ENCODE measurements around the gene AMER3.
"Not testable (repeated sequence)": the region's sequence is repeated elsewhere in the genome, so short reads cannot be mapped to it uniquely, and the experiment has no call there.

The AMER3 gene

GRCh38 chr2:130755256-130756052 lies at the start of gene AMER3:
TSS of gene AMER3 (plus strand) at chr2:130755540. CDS start at chr2:130762073, 6,533 bp downstream.
- DNase-seq (ENCODE audit: extremely low read depth in 1 of 2, low read depth in 1 of 2), result no peak

- DNase-seq (ENCODE audit: extremely low read depth in 1 of 2, low read depth in 1 of 2), result not testable (repeated sequence)
Measured at GRCh38 chr2:130714795-130715194, 40.5 kb upstream of the AMER3 start.

GRCh38 chr2:130720036-130720435 lies 35.3 kb upstream of the AMER3 start:
- DNase-seq (ENCODE audit: extremely low read depth in 1 of 2, low read depth in 1 of 2), result no peak

GRCh38 chr2:130720528-130720927 lies 34.8 kb upstream of the AMER3 start:
- no peak for DNase-seq (ENCODE audit: extremely low read depth in 1 of 2, low read depth in 1 of 2)

- no peak for DNase-seq (ENCODE audit: extremely low read depth in 1 of 2, low read depth in 1 of 2)
Measured at GRCh38 chr2:130724455-130724854, 30.9 kb upstream of the AMER3 start.

GRCh38 chr2:130726614-130727180 lies 28.6 kb upstream of the AMER3 start:
- no peak for DNase-seq (ENCODE audit: extremely low read depth in 1 of 2, low read depth in 1 of 2)

GRCh38 chr2:130727286-130727924 lies 27.9 kb upstream of the AMER3 start:
- peak; percentile 74 to 85 for DNase-seq (ENCODE audit: extremely low read depth in 1 of 2, low read depth in 1 of 2)

- DNase-seq (ENCODE audit: extremely low read depth in 1 of 2, low read depth in 1 of 2), result peak in 1 of 2 donors; percentile 25
Measured at GRCh38 chr2:130728007-130728454, 27.3 kb upstream of the AMER3 start.

GRCh38 chr2:130728549-130729316 lies 26.6 kb upstream of the AMER3 start, which contains the start of gene GPR148:
TSS of gene GPR148 (plus strand) at chr2:130729070. CDS start at chr2:130729152, 82 bp downstream.
- no peak for DNase-seq (ENCODE audit: extremely low read depth in 1 of 2, low read depth in 1 of 2)

GRCh38 chr2:130729322-130730299 lies 25.7 kb upstream of the AMER3 start:
- DNase-seq (ENCODE audit: extremely low read depth in 1 of 2, low read depth in 1 of 2), result no peak

- not testable (repeated sequence) for DNase-seq (ENCODE audit: extremely low read depth in 1 of 2, low read depth in 1 of 2)
Measured at GRCh38 chr2:130732257-130732656, 23.1 kb upstream of the AMER3 start.

- DNase-seq (ENCODE audit: extremely low read depth in 1 of 2, low read depth in 1 of 2), result no peak
Measured at GRCh38 chr2:130735200-130735599, 20.1 kb upstream of the AMER3 start.

- no peak for DNase-seq (ENCODE audit: extremely low read depth in 1 of 2, low read depth in 1 of 2)
Measured at GRCh38 chr2:130736487-130736886, 18.9 kb upstream of the AMER3 start.

- no peak for DNase-seq (ENCODE audit: extremely low read depth in 1 of 2, low read depth in 1 of 2)
Measured at GRCh38 chr2:130737592-130737991, 17.7 kb upstream of the AMER3 start.

- DNase-seq (ENCODE audit: extremely low read depth in 1 of 2, low read depth in 1 of 2), result no peak
Measured at GRCh38 chr2:130740671-130741070, 14.7 kb upstream of the AMER3 start.

GRCh38 chr2:130743278-130743677 lies 12.1 kb upstream of the AMER3 start:
- no peak for DNase-seq (ENCODE audit: extremely low read depth in 1 of 2, low read depth in 1 of 2)

GRCh38 chr2:130744287-130745117 lies 10.8 kb upstream of the AMER3 start:
- DNase-seq (ENCODE audit: extremely low read depth in 1 of 2, low read depth in 1 of 2), result no peak

GRCh38 chr2:130749078-130749477 lies 6.3 kb upstream of the AMER3 start:
- DNase-seq (ENCODE audit: extremely low read depth in 1 of 2, low read depth in 1 of 2), result no peak

GRCh38 chr2:130749641-130750040 lies 5.7 kb upstream of the AMER3 start:
- no peak for DNase-seq (ENCODE audit: extremely low read depth in 1 of 2, low read depth in 1 of 2)
